HG03159 (cell line): ENCODE data around the gene FAM209A.
"Not testable (repeated sequence)": the region's sequence is repeated elsewhere in the genome, so short reads cannot be mapped to it uniquely, and the experiment has no call there.

ENCODE experiments used
- ATAC-seq: cut with Tn5 transposase; IDR thresholded peaks from one replicate; pipeline ENCODE4 v1.9.1; 2021; ENCODE audit warnings: mild to moderate bottlenecking, moderate library complexity; ENCODE audit not compliant: unreplicated experiment

Gene FAM209A

GRCh38 chr20:56537997-56538396 is 13.5 kb downstream of the FAM209A start:
- no peak for ATAC-seq

- ATAC-seq = no peak
Measured at GRCh38 chr20:56540415-56540814, 15.9 kb downstream of the FAM209A start.

DNA sequence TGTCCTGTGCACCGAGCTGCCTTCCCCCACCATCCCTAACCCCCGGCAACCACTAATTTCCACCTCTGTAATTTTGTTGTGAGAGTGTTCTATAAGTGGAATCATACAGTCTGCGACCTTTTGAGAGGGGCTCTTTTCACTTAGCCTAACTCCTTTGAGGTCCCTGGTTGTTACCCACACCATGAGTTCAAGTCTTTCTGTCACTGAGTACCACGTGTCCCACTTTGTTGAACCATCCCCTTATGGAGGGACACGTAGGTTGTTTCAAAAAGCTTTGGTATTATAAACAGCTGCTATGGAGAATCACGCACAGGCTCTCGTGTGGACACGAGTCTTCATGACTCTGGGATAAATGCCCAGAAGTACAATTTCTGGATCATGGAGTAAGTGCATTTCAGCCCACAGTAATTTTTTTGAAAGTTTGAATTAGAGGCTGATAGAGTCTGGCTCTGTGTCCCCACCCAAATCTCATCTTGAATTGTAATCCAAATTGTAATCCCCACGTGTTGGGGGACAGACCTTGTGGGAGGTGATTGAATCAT is 18.0 kb downstream of the FAM209A start:
- ATAC-seq = no peak

GRCh38 chr20:56551571-56551970 is 27.0 kb downstream of the FAM209A start:
- ATAC-seq = no peak

- ATAC-seq = no peak
Measured at GRCh38 chr20:56552911-56553629, 28.5 kb downstream of the FAM209A start.

GRCh38 chr20:56554869-56555268 is 30.3 kb downstream of the FAM209A start:
- peak; percentile 87 for ATAC-seq

DNA sequence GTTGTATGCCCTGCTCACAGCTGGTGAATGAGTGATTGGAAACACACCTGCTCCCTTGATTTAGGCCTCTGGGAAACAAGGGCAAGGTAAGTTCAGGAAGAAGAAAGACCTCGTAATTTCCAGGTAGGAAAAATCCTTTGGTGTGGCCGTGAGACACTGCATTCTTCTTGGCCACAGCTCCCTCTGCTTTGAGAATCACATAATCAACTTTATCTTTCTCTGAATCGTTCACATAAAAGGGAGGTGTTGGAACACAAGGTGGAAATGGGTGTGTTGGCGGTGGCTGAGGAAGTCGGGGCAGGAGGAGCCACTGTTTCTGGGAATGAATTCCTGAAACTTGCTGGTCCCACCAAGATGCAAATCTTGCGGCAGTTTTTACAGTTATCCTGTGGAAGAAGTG is 34.4 kb downstream of the FAM209A start:
- no peak for ATAC-seq

DNA sequence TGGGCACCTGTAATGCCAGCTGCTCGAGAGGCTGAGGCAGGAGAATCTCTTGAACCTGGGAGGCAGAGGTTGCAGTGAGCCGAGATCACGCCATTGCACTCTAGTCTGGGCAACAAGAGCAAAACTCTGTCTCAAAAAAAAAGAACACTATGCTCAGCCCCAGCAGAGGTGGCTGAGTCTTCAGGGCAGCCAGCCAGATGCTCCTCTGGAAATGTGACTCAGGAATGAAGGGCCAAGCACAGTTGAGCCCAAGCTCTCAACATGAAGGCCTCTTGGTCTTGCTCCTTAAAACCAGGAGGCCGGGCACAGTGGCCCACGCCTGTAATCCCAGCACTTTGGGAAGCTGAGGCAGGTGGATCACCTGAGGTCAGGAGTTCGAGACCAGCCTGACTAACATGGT is 40.0 kb downstream of the FAM209A start:
- not testable (repeated sequence) for ATAC-seq

DNA sequence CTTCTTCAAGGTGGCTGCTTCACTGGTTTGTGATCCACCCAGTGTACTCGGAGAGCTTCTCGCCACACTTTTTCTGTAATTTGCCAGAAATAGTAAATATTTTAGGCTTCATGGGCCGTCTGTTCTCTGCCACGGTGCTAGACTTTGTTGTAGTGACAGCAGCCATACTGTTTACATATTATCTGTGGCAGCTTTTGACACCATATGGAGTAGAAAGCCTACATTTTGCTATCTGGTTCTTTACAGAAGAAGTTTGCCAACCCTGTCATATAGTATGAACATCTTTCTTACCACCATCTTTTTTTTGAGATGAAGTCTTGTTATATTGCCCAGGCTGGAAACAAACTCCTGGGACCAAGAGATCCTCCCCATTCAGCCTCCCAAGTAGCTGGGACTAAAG is 41.0 kb downstream of the FAM209A start:
- ATAC-seq = no peak

GRCh38 chr20:56566621-56567020 is 42.1 kb downstream of the FAM209A start:
- no peak for ATAC-seq

GRCh38 chr20:56570832-56571231 is 46.3 kb downstream of the FAM209A start:
- no peak for ATAC-seq

DNA sequence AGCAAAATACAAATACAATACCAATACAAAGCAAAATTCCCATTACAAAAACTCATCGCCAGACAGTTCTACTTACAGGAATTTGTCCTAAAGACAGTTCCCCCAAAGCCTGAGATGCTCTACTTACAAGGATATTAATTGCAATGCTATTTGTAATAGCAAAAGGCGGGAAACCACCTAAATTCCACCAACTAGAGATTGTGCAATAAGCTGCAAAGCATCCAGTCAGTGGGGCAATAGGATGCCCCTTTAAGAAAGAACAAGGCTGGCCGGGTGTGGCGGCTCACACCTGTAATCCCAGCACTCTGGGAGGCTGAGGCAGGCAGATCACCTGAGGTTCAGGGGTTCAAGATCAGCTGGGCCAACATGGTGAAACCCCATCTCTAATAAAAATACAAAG is 47.6 kb downstream of the FAM209A start:
- no peak for ATAC-seq

DNA sequence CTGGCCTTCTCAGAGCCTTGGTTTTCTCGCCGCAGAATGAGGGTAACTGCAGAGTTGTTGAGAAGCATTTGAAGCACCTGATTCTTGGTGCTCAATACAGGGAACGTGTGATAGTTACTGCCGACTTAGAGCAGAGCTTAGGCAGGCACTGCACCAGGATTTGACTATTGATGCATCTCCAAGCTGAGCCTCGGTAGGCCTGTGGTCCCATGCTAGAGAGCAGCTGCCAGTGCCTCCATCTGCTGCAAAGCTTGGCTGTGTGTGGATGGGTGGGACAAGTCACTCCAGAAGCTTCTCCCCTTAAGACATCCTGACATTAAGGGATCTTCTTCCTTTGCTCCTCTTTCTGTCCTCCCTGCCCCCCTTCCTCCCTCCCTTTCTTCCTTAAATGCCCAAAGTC is 49.4 kb downstream of the FAM209A start:
- ATAC-seq = no peak

GRCh38 chr20:56574531-56575142 is 50.1 kb downstream of the FAM209A start:
- no peak for ATAC-seq

DNA sequence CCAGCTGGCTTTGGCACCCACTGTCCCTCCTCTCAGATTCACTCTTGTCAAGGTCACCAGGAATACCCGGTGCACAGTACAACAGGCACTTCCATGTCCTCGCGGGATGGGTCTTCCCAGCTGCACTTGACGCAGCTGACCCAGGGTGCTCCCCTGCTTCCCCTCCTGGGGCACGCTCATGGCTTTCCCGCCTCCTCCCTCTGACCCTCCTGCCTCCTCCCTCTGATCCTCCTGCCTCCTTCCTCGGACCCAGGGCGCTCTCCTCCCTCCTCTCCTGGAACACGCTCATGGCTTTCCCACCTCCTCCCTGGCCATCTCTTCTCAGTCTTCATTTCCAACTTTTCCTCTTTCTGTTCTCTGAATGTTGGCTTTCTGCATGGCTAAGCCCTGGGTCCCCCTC is 50.6 kb downstream of the FAM209A start:
- no peak for ATAC-seq
